Spinal cord (tissue), 10 donors: ENCODE data around the gene GPS2. TPM values are rescaled to one million over a fixed set of nuclear protein-coding genes. Genes with fewer than 3 reads are reported as not detected.

Experiments
- DNase-seq, 6 donors: peaks; one replicate each; pipeline versions ENCODE4 v3.0.0 to v3.0.0-alpha.2; 2013 to 2015; ENCODE audit warnings: low spot score in 6 of 6, low read depth in 4 of 6
- H3K27ac ChIP-seq: one replicate; pipeline ENCODE4 v1.5.1; 2013; ENCODE audit warnings: low read depth, low read length, control low read depth
- H3K27me3 ChIP-seq: one replicate; pipeline ENCODE4 v1.6.1; 2013; ENCODE audit warnings: low read length; ENCODE audit not compliant: control insufficient read depth, insufficient read depth
- H3K36me3 ChIP-seq: one replicate; pipeline ENCODE4 v1.6.1; 2013; ENCODE audit warnings: low read length; ENCODE audit not compliant: control insufficient read depth, insufficient read depth
- H3K4me1 ChIP-seq: one replicate; pipeline ENCODE4 v1.6.1; 2013; ENCODE audit warnings: low read length; ENCODE audit not compliant: control insufficient read depth, insufficient read depth
- H3K4me3 ChIP-seq: one replicate; pipeline ENCODE4 v1.5.1; 2013; ENCODE audit warnings: low read depth, low read length, control low read depth
- H3K9me3 ChIP-seq: one replicate; pipeline ENCODE4 v1.6.1; 2013; ENCODE audit warnings: low read length; ENCODE audit not compliant: control insufficient read depth, insufficient read depth
- WGBS: methylation state at CpG from one replicate; pipeline ENCODE4 v1.1.5; 2013; ENCODE audit warnings: missing lambda C conversion rate; ENCODE audit not compliant: insufficient coverage; 5-methylcytosine and 5-hydroxymethylcytosine counted together
- polyA plus RNA-seq, 2 donors: library from polyadenylated mRNA; unstranded; fragments of 120-200 nt; gene quantifications; one replicate each; pipeline ENCODE4 v1.2.1, GENCODE V29; 2013; ENCODE audit not compliant: insufficient read length in 2 of 2
- total RNA-seq, 2 donors: library from RNA; depleted of rRNA in 1 of 2; stranded (reverse); fragments of 120-200 nt in 1 of 2; fragments of >200 nt in 1 of 2; gene quantifications; one replicate each; pipeline versions ENCODE4 v1.2.3 to v1.2.4, GENCODE V29; 2013 to 2014
- donor health status: healthy.

Gene GPS2
- total and polyA plus RNA-seq, 4 donors, result 19.2 to 99.4 (median 81.9) TPM

- H3K4me3 ChIP-seq, result peak within 1 kb of the TSS; percentile 16
- H3K27me3 ChIP-seq, result peaks cover 59% of the 10 kb centered on the region
- H3K4me1 ChIP-seq, result peaks cover 35% of the 10 kb centered on the region
- no peaks in the 10 kb centered on the region for H3K36me3 ChIP-seq
- peak in 2 of 6 donors; percentile 72 to 93 for DNase-seq
- 0% methylated on average over 51 of the region's 57 CpGs for WGBS
- no peaks in the 10 kb centered on the region for H3K9me3 ChIP-seq
- no peak within 1 kb of the TSS for H3K27ac ChIP-seq
Observed at GRCh38 chr17:7294614-7295153, 20.5 kb downstream of the GPS2 start, which contains the start of gene YBX2. TSS of gene YBX2 (minus strand) at chr17:7294639. CDS start at chr17:7294500, 139 bp downstream.

DNA sequence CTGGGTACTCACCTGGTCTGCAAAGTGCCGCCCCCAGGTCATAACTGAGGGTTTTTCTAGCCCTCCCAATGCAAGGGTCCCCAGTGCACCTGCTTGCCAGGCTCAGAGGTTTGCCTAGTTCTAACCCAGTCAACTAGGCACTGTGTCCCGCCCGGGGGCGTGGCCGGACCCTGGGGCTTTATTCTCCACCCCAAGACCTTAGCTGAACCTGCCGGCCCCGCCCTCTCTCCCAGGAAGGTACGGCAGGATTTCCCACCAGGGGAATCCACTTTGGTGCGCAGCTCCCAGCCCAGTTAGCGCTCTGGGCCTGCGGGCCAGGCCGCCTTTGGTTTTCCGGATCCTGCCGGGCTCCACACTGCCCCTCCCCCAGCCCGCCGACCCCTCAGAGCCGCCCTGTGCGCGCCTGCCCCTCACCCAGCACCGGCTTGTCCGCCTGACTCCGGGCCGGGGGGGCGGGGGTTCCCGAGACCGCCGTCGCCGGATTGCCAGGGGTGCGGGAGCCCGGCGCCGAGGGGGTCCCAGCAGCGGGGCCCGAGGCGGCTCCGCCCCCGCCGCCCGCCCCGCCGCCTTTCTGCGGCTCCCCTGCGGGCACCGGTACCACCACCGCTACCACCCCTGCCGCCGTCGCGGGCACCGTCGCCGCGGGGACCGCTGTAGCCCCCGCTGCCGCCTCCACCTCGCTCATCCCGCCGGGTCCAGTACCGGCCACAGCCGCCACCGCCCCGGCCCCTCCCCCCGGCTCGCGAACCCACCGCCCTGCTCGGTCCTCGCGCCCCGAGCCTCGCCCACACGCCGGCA is 21.1 kb downstream of the GPS2 start:
- Histone ChIP-seq H3K27ac (no peak overlapping the region), H3K27me3 (peaks cover 59% of the 10 kb centered on the region)
- WGBS, result 1% methylated on average over 75 of the region's 75 CpGs

GRCh38 chr17:7293159-7293558 is 22.0 kb downstream of the GPS2 start:
- WGBS, result 88% methylated on average over 10 of the region's 11 CpGs
- H3K4me3 ChIP-seq, result no peak overlapping the region
- no peak for DNase-seq
- H3K27me3 ChIP-seq, result peaks cover 59% of the 10 kb centered on the region
- H3K4me1 ChIP-seq, result peaks cover 35% of the 10 kb centered on the region
- no peaks in the 10 kb centered on the region for H3K9me3 ChIP-seq
- H3K36me3 ChIP-seq, result no peaks in the 10 kb centered on the region
- no peak overlapping the region for H3K27ac ChIP-seq

More for the DNA sequence above, 21.1 kb downstream of the GPS2 start:
- DNase-seq, result no peak
- H3K36me3 ChIP-seq, result no peaks in the 10 kb centered on the region
- peak overlapping the region; percentile 16 for H3K4me3 ChIP-seq
- peaks cover 35% of the 10 kb centered on the region for H3K4me1 ChIP-seq
- H3K9me3 ChIP-seq, result no peaks in the 10 kb centered on the region

DNA sequence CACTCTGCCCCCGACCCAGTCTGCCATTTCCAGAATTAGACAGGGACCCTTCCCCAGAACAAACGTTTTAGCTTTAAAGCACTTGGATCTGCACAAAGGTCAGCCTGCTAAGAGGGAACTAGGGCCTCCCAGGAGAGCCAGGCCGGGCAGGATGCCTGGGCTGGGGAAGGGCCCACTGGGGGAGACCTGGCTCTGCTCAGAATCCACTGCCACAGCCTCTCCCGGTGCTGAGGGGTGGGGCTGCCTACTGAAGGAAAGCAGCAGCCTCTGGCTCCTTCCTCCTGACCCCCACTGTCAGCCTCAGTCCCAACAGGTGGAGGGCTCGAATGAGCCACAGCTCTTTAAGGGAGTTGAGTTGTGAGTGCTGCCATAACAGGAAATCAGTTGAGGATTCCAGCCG is 22.4 kb downstream of the GPS2 start:
- DNase-seq, result no peak
- Histone ChIP-seq H3K27ac (no peak overlapping the region), H3K4me3 (no peak overlapping the region), H3K36me3 (no peaks in the 10 kb centered on the region), H3K27me3 (peaks cover 59% of the 10 kb centered on the region), H3K4me1 (peaks cover 35% of the 10 kb centered on the region), H3K9me3 (no peaks in the 10 kb centered on the region)
- WGBS, result 8% methylated on average over 2 of the region's 6 CpGs

DNA sequence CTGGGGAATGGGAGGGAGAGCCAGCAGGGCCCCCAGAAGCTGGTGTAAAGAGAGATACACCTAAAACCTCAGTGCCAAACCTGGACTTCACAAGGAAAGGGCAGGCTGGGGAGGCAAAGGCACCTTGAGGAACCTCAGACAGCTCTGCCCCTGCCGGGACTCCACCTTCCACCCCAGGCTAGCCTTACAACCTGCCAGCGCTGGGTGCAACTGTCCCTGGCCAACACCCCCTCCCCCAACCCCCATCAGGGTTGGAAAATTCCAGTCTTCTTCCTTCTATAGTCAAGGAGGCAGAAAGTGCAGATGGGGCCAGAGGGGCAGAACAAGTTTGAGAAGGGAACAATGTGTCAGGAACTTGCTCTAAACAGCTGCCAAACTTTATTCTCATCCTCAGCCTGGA is 23.0 kb downstream of the GPS2 start:
- 69% methylated on average over 2 of the region's 2 CpGs for WGBS
- no peak overlapping the region for H3K27ac ChIP-seq
- no peak for DNase-seq
- no peak overlapping the region for H3K4me3 ChIP-seq
- H3K27me3 ChIP-seq, result peaks cover 59% of the 10 kb centered on the region
- H3K4me1 ChIP-seq, result peaks cover 35% of the 10 kb centered on the region
- H3K36me3 ChIP-seq, result no peaks in the 10 kb centered on the region
- no peaks in the 10 kb centered on the region for H3K9me3 ChIP-seq

GRCh38 chr17:7290685-7291084 is 24.5 kb downstream of the GPS2 start:
- no peak overlapping the region for H3K27ac ChIP-seq
- H3K9me3 ChIP-seq, result no peaks in the 10 kb centered on the region
- 76% methylated on average over 9 of the region's 11 CpGs for WGBS
- H3K4me1 ChIP-seq, result peaks cover 24% of the 10 kb centered on the region
- H3K36me3 ChIP-seq, result no peaks in the 10 kb centered on the region
- H3K4me3 ChIP-seq, result no peak overlapping the region
- H3K27me3 ChIP-seq, result peaks cover 48% of the 10 kb centered on the region
- DNase-seq, result no peak

- Histone ChIP-seq H3K36me3 (no peaks in the 10 kb centered on the region), H3K4me3 (no peak overlapping the region), H3K27ac (no peak overlapping the region), H3K9me3 (no peaks in the 10 kb centered on the region), H3K27me3 (peaks cover 45% of the 10 kb centered on the region), H3K4me1 (peaks cover 22% of the 10 kb centered on the region)
- no peak for DNase-seq
- 80% methylated on average over 2 of the region's 19 CpGs for WGBS
Observed at GRCh38 chr17:7290166-7290565, 25.0 kb downstream of the GPS2 start.

DNA sequence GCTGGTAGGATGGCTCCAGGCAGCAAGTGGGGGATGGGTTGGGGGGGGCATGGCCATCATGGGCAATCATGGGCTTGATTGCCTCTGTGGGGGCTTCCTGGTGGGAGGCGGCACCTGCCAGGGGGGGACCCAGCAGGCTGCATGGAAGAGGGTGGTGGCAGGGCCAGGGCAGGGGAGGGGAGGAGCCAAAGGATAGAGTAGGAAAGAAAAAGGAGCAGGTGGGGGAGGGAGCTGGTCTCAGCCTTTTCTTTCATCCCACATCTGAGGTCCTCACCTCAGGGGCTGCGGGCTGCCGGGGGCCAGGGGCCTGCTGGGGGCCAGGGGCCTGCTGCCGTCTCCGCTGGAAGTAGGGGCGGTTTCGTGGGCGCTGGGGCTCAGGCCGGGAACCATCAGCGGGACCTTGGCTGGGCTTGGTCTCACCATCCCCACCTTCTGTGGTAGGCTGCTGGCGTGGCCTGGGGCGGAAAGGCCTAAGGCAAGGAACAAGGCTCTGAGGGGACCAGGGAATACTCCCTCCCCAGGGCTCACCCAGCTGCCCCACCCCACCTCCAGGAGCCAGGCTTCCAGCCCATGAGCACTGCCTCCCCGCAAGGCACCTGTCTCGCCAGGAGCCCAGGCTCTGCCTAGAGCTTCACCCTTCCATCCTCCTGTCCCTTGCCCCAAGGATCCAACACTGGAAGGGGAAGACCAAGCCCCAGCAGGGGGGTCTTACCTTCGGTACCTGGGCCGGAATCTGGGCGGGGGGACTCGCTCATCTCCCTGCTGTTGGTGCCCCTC is 25.7 kb downstream of the GPS2 start:
- DNase-seq, result no peak
- Histone ChIP-seq H3K4me3 (no peak overlapping the region), H3K27me3 (peaks cover 40% of the 10 kb centered on the region), H3K9me3 (no peaks in the 10 kb centered on the region), H3K27ac (no peak overlapping the region), H3K36me3 (peaks cover 3% of the 10 kb centered on the region), H3K4me1 (peaks cover 15% of the 10 kb centered on the region)
- WGBS, result 70% methylated on average over 17 of the region's 18 CpGs

DNA sequence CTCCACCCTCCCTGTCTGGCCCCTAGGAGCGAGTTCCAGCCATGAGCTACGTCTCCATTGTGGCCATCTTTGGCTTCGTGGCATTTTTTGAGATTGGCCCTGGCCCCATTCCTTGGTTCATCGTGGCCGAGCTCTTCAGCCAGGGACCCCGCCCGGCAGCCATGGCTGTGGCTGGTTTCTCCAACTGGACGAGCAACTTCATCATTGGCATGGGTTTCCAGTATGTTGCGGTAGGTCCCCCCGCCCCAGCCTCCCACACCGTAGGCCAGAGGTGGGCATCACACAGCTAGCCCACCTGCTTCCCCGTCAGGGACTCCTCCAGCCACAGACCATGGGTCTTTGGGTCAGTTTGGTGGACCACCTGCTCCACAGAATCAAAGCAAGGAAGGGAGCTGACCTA is 29.5 kb downstream of the GPS2 start:
- peaks cover 3% of the 10 kb centered on the region for H3K36me3 ChIP-seq
- no peaks in the 10 kb centered on the region for H3K9me3 ChIP-seq
- H3K27me3 ChIP-seq, result peaks cover 35% of the 10 kb centered on the region
- no peak for DNase-seq
- WGBS, result 88% methylated on average over 9 of the region's 12 CpGs
- no peak overlapping the region for H3K27ac ChIP-seq
- peaks cover 20% of the 10 kb centered on the region for H3K4me1 ChIP-seq
- H3K4me3 ChIP-seq, result no peak overlapping the region
